Right lobe of liver (tissue), 4 donors: ENCODE results near the gene CYP8B1.

Experiments used
- CTCF ChIP-seq, 4 donors: fragments of 200-600 bp in 3 of 4; fragments of 450-650 bp in 1 of 4; IDR thresholded peaks; one replicate each; pipeline versions ENCODE4 v1.5.1 to v1.8.0; 2016 to 2022; ENCODE audit warnings: antibody characterized with exemption in 4 of 4, mild to moderate bottlenecking in 2 of 4
- POLR2A ChIP-seq: fragments of 450-650 bp; IDR thresholded peaks from one replicate; pipeline ENCODE4 v1.6.1; 2017; ENCODE audit warnings: antibody characterized with exemption, mild to moderate bottlenecking
- donor health status: DM: no; HTN: no; CAD: no.
- donor health status: DM: no; HTN: no; CAD: no.
- donor health status: DM: no; HTN: yes; CAD: no.

DNA sequence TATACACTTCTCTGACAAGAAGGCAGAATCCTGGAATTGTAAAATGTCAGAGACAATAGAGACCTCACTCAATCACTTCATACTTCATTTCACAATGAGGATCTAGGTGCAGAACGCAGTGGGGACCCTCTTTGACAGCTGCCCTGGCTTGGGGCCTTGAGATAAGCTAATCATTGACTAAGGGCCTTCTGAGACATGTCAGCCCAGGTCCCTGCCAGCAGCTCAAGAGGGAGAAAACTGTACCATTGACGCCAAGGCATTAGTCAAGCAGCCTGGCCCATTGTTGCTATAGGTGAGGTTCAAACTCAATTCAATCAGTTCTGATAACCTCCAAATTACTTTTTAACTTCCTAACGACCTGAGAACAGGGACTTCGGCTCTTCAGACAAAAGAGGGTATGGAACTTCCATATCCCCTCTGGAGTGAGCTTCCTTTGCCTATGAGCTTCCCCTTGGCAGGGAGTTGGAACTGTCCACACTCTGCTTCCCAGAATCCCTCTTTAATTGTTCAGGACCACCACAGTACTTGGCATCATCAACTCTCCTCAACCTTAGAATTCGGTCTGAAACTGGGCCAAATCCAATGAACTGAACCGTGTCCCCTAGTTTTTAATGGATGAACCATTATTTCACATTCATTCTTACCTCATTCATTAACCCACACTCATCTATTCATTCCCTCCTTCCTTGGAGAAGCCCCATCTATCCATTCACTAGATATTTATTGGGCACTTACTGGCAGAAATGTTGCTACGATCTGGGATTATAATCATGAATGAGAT is 1.5 kb upstream of the CYP8B1 start:
- TF ChIP-seq CTCF (IDR thresholded peaks at IDR 0.05) (no peak), POLR2A (no peak)
